GM23338 (cell line): Measurements from ENCODE around the gene OGDHL.

Experiments used
- CREB1 ChIP-seq: fragments of 250-450 bp; sonication (Bioruptor Pico); IDR thresholded peaks from 2 replicates; pipeline ENCODE4 v1.5.0; 2020; ENCODE audit warnings: low read depth, mild to moderate bottlenecking, moderate library complexity
- EZH2 ChIP-seq: fragments of 200-600 bp; sonication (generic); IDR thresholded peaks from one replicate; pipeline ENCODE4 v1.8.0; 2017; ENCODE audit warnings: antibody characterized with exemption, mild to moderate bottlenecking, low read depth; ENCODE audit not compliant: unreplicated experiment
- EZH2phosphoT487 ChIP-seq: fragments of 200-600 bp; sonication (generic); IDR thresholded peaks from one replicate; pipeline ENCODE4 v1.8.1; 2018; ENCODE audit warnings: antibody characterized with exemption; ENCODE audit not compliant: unreplicated experiment
- JUNB ChIP-seq: IDR thresholded peaks from one replicate; pipeline ENCODE4 v1.6.1; 2016; ENCODE audit warnings: antibody characterized with exemption; ENCODE audit not compliant: unreplicated experiment
- NANOG ChIP-seq: IDR thresholded peaks from 2 replicates; pipeline ENCODE4 v1.6.1; 2016; ENCODE audit warnings: antibody characterized with exemption, borderline replicate concordance
- POLR2AphosphoS5 ChIP-seq: IDR thresholded peaks from 2 replicates; pipeline ENCODE4 v1.6.1; 2016; ENCODE audit warnings: antibody characterized with exemption, low read depth
- STAT1 ChIP-seq: IDR thresholded peaks from one replicate; pipeline ENCODE4 v1.6.1; 2016; ENCODE audit warnings: antibody characterized with exemption; ENCODE audit not compliant: unreplicated experiment
- ZNF114 ChIP-seq: fragments of 250-450 bp; sonication (Bioruptor Pico); IDR thresholded peaks from 2 replicates; pipeline ENCODE4 v1.5.0; 2020; ENCODE audit warnings: mild to moderate bottlenecking, moderate library complexity
- ZNF331 ChIP-seq: fragments of 250-450 bp; sonication (Bioruptor Pico); IDR thresholded peaks from 2 replicates; pipeline ENCODE4 v1.5.0; 2020; ENCODE audit warnings: low read depth, mild to moderate bottlenecking, moderate library complexity
- TF ChIP-seq, protein P1 (sequence below), 2 experiments: fragments of 200-600 bp in 1 of 2; sonication (generic) in 1 of 2; conservative IDR thresholded peaks; 2 replicates each; pipeline versions ENCODE4 v1.5.1 to v1.6.1; 2016 to 2017; ENCODE audit warnings: antibody characterized with exemption in 2 of 2, low read depth in 2 of 2, mild to moderate bottlenecking in 2 of 2, moderate library complexity in 1 of 2
- TF ChIP-seq, protein P2 (sequence below): IDR thresholded peaks from one replicate; pipeline ENCODE4 v1.6.1; 2018; ENCODE audit warnings: antibody characterized with exemption; ENCODE audit not compliant: unreplicated experiment
- TF ChIP-seq, protein P3 (sequence below): IDR thresholded peaks from 2 replicates; pipeline ENCODE4 v1.6.1; 2016; ENCODE audit warnings: antibody characterized with exemption

DNA sequence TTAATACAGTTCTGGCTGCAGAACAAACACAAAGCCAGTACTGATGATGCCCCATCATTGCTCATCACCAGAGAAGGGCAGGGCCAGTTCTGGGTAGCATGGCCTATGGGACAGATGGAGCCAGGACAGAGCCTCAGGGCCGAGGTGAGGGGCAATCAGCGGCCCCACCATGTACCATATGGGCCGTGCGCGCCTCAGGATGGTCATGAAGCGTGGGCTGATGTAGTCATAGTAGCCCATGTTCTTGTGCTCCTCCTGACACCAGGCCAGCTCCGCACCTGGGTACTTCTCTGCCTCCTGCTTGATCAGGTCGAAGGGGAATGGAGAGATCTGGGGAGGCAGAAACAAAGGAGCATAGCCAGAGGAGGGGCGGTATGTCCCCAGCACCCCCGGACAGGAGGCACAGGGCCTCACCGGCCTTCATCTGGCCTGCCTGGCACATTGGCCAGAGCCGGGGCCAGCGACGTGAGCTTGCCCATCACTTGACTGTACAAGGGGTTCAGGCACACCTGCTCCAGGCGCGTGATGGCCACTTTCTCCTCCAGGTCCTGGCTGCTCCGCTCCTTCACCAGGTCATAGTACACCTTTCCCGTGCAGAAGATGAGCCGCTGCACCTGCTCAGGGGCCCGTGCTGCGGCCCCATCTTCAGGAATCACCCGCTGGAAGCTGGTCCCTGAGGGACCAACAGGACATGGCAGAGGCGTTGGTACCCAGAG lies 26.1 kb downstream of the OGDHL start:
- TF ChIP-seq, protein P1, sequence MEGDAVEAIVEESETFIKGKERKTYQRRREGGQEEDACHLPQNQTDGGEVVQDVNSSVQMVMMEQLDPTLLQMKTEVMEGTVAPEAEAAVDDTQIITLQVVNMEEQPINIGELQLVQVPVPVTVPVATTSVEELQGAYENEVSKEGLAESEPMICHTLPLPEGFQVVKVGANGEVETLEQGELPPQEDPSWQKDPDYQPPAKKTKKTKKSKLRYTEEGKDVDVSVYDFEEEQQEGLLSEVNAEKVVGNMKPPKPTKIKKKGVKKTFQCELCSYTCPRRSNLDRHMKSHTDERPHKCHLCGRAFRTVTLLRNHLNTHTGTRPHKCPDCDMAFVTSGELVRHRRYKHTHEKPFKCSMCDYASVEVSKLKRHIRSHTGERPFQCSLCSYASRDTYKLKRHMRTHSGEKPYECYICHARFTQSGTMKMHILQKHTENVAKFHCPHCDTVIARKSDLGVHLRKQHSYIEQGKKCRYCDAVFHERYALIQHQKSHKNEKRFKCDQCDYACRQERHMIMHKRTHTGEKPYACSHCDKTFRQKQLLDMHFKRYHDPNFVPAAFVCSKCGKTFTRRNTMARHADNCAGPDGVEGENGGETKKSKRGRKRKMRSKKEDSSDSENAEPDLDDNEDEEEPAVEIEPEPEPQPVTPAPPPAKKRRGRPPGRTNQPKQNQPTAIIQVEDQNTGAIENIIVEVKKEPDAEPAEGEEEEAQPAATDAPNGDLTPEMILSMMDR (conservative IDR thresholded peaks at IDR 0.05; ENCODE audit: low read depth in 2 of 2) = no peak
- TF ChIP-seq JUNB = no peak
- no peak for TF ChIP-seq EZH2phosphoT487
- TF ChIP-seq NANOG = no peak
- no peak for TF ChIP-seq EZH2
- TF ChIP-seq, protein P2, sequence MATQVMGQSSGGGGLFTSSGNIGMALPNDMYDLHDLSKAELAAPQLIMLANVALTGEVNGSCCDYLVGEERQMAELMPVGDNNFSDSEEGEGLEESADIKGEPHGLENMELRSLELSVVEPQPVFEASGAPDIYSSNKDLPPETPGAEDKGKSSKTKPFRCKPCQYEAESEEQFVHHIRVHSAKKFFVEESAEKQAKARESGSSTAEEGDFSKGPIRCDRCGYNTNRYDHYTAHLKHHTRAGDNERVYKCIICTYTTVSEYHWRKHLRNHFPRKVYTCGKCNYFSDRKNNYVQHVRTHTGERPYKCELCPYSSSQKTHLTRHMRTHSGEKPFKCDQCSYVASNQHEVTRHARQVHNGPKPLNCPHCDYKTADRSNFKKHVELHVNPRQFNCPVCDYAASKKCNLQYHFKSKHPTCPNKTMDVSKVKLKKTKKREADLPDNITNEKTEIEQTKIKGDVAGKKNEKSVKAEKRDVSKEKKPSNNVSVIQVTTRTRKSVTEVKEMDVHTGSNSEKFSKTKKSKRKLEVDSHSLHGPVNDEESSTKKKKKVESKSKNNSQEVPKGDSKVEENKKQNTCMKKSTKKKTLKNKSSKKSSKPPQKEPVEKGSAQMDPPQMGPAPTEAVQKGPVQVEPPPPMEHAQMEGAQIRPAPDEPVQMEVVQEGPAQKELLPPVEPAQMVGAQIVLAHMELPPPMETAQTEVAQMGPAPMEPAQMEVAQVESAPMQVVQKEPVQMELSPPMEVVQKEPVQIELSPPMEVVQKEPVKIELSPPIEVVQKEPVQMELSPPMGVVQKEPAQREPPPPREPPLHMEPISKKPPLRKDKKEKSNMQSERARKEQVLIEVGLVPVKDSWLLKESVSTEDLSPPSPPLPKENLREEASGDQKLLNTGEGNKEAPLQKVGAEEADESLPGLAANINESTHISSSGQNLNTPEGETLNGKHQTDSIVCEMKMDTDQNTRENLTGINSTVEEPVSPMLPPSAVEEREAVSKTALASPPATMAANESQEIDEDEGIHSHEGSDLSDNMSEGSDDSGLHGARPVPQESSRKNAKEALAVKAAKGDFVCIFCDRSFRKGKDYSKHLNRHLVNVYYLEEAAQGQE = no peak
- no peak for TF ChIP-seq POLR2AphosphoS5
- no peak for TF ChIP-seq CREB1 (CRISPR knock-in tag)
- TF ChIP-seq, protein P3, sequence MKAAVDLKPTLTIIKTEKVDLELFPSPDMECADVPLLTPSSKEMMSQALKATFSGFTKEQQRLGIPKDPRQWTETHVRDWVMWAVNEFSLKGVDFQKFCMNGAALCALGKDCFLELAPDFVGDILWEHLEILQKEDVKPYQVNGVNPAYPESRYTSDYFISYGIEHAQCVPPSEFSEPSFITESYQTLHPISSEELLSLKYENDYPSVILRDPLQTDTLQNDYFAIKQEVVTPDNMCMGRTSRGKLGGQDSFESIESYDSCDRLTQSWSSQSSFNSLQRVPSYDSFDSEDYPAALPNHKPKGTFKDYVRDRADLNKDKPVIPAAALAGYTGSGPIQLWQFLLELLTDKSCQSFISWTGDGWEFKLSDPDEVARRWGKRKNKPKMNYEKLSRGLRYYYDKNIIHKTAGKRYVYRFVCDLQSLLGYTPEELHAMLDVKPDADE = no peak
- no peak for TF ChIP-seq STAT1
- no peak for TF ChIP-seq ZNF114 (CRISPR knock-in tag)
- TF ChIP-seq ZNF331 = no peak
